Left hindlimb (tissue), 1 donor: ENCODE results near the gene LRRC58.
"Not testable (repeated sequence)": the region's sequence is repeated elsewhere in the genome, so short reads cannot be mapped to it uniquely, and the experiment has no call there.

Source experiments
- DNase-seq: peaks from one replicate; pipeline ENCODE4 v3.0.0-alpha.2; 2018

Gene LRRC58

DNA sequence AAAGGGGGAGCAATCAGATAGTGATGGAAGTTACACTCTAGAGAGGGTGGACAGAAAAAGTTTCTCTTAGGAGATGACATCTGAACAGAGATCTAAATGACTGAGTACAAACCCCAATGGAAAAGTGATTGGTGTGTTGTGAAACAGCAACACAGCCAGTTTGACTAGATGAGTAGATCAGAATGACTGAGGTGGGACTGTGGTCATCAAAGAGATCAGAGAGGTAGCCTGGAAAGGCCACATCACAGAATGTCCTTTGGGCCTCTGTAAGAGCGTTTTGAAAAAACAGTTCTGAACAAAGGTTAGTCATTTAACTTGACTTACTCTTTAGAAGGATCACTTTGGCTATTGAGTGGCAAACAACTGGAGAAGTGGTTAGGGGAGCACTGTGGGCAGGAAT is 10.6 kb downstream of the LRRC58 start:
- DNase-seq, result no peak

DNA sequence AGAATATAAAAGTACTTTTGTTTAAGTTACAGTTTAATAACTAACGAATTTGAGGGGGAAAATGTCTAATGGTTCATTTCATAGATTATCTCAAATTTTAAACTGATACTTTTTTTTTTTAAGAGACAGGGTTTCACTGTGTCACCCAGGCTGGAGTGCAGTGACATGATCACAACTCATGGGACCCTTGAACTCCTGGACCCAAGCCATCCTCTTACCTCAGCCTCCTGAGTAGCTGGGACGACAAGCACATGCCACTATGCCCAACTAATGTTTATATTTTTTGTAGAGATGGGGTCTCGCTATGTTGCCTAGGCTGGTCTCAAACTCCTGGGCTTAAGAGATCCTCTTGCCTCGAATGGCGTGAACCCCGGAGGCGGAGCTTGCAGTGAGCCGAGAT is 16.5 kb downstream of the LRRC58 start:
- no peak for DNase-seq

DNA sequence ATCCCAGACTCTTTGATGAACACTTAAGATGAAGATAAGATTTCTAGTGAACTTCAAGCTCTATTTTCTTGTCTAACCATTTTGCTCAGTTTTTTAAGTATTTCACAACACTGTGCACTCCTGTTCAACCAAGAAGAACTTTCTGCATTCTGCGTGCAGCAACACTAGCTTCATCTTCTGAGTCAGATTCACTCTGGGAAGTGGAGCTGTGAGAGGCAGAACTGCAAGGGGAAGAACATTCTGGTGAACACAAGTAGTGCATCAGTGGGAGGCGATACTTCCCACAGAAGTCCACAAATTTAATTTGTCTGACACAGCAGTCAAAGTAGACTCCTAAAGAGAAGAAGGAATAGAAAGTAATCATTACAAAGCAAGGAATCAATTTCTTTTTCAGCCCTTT is 18.1 kb downstream of the LRRC58 start:
- DNase-seq, result no peak

DNA sequence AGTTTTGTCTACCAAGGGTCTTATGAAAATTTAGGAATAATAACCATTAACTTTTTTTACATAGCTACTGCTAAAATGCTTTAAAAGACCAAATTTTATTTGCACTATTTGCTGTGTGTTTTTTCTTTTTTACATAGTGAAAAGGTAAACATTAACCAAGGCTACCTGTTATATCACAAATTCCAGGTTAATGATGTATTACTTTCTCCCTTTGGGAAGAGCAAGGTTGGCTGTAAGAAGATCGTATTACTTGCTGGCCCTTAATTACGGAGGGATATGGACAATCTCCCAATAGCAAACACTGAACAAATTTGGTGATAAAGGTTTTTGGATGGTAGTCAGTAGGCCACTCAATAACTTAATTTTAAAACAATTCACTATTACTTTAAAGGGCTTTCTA is 22.4 kb downstream of the LRRC58 start:
- no peak for DNase-seq

DNA sequence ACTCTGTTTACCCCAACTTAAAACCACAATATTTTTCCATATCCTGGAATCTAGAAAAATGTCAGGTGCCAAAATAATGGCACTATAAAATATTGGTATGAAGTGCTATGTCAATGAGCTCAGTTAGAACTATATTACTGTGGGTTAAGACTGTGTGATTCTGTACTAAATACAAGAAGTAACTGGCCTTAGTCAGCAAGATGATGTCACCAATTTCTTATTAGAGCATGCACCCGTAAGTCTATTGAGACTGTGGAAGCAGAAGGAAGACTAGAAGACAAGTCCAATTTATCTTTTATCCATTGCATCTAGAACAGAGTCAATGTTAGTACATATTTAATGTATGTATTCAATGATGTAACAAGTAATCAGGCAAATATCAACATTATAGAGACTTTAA is 25.0 kb downstream of the LRRC58 start:
- DNase-seq, result no peak

DNA sequence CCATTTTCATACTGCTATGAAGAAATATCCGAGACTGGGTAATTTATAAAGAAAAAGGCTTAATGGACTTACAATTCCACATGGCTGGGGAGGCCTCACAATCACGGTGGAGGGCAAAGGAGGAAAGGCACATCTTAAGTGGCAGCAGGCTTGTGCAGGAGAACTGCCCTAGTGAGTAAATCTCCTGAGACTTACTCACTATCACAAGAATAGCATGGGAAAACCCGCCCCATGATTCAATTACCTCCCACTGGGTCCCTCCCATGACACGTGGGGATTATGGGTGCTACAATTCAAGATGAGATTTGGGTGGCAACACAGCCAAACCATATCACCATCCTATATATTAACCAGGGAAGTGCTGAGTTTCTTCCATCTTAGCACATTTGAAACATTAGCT is 25.4 kb downstream of the LRRC58 start:
- DNase-seq, result not testable (repeated sequence)

DNA sequence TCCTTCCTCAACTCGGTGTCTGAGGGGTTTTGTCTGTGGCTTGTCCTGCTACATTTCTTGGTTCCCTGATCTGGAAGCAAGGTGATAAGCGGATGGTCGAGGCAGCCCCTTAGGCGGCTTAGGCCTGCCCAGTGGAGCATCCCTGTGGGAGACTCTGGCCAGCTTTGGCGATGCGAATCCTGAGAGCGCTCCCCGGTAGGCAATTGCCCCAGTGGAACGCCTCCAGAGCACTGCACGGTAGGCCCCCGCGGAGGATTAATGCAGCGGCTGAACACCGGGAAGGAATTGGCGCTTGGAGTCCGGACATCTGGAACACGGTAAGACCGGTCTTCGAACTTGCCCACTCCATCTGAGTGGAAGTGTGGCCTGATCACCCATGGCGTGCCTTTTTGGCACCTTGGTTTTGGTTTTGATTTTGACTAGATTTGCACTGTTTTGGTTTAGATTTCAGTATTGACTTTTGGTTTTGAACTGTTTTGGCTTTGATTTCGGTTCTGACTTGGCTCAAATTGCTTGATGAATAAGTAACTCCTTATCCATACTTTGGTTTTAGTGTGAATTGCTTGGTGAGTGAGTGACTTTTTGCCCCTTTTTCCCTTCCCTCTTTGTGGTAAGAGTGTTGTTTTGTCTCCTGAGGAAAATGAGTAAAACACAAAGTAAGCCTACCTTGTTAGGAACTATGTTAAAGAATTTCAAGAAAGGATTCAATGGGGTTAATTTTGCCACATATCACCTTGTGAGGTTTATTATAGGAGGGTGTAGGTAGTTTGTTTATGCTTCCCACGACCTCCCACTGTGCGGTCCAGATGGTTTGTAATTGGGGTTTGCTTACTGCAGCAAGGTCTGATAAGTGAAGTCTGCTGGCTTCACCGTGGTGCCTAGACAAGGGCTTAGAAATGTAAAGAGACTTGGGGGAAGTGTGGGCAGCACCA is 37.0 kb downstream of the LRRC58 start:
- DNase-seq, result no peak

DNA sequence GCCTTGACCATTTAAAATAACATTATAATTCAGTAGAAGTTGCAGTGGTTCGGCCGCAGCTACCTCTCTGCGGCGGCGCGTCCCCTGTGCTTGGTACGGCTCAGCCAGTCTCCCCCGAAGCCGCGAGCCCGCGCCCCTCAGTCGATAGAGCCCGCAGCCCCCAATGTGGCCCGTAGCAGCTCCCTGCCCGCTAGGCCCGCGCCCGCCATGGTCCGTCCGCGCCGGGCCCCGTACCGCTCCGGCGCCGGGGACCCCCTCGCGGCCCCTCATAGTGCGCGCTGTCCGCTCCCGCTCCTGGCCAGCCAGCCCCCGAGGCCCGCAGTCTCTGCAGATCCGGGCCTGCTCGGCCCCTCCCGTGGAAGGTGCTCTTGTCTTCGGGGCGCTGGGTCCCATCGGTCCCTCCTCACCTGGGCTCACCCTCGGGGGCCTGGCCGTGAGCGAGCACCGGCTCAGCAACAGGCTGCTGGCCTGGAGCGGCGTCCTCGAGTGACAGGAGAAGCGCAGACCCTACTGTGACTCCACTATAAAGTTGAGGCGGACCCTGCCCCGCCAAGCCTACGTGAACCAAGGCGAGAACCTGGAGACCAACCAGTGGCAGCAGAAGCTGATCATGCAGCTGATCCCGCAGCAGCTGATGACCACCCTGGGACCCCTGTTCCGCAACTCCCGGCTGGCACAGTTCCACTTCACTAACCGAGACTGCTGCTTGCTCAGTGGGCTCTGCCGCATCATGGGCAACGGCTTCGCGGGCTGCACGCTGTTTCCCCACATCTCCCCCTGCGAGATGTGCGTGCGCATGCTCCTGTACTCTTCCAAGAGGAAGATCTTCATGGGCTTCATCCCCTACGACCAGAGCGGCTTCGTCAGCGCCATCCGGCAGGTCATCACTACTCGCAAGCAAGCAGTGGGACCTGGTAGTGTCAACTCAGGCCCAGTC is 42.4 kb downstream of the LRRC58 start:
- no peak for DNase-seq

DNA sequence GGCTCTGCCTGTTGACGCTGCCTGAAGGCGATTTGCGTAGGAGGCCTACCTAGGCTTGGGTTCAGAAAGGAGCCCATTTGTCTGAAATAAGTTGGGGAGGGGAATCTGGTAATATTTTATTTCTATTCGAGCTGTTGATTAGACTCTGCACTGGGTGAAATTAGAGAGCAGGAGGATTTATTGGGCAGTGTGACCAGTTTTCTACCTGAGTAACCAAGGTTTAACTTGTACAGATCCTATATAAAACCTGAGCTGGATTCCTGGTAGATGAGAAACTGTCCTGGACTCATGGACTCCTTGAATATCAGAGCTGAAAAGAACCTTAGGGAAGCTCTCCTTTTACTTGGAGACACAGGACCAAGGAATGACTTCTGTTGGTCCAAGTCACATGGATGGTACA is 44.5 kb downstream of the LRRC58 start:
- no peak for DNase-seq

DNA sequence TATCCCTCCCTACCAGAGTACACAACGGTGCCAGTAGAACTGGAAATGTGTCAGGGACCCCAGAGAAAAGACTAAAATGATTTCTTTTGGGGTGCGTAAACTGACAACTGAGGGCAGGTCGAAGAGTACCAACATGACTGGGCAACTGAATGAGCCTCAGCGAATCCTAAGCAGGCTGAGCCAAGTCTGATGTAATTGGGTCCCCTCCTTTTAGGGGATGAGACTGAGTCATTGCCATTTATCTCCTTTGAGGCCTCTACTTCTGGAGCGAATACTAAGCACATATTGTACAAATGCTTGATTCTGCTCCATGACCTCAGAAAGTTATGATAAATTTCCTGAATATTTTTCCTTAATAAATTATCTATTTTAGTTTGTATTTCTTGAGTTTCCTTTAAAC is 46.8 kb downstream of the LRRC58 start:
- DNase-seq, result no peak

DNA sequence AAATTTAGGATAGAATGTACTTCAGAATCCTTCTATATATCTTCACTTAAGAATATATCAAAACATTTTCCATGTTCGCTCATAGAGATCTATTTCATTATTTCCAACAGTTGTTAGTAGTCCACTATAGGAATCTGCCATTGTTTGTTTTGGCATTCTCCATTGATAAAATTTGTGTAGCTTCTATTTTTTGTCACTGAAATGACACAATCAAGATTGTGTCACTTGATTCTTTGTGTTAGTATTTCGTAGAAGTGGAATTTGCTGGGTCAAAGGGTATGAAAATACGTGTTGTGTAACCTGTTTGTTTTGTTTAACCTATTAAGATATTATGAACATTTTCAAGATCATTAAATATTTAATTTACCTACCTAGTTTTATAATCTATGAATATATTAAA is 48.2 kb downstream of the LRRC58 start:
- DNase-seq, result no peak

DNA sequence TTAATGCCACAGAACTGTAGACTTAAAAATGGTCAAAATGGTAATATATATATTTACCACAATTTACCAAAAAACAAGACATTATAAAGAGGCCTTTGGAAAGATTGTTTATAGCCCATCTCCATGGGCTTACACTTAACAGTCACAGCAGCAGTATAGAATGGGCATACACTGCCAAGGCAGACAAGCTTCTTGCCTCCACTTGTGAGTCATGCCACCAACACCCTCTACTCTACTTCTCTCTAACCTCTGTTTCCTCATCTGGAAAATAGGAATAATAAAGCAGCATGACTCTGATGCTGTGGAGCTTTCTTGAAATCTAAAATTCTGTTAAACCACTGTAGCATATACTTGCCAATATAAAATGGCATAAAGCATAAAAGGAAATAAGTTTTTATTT is 49.8 kb downstream of the LRRC58 start:
- no peak for DNase-seq

DNA sequence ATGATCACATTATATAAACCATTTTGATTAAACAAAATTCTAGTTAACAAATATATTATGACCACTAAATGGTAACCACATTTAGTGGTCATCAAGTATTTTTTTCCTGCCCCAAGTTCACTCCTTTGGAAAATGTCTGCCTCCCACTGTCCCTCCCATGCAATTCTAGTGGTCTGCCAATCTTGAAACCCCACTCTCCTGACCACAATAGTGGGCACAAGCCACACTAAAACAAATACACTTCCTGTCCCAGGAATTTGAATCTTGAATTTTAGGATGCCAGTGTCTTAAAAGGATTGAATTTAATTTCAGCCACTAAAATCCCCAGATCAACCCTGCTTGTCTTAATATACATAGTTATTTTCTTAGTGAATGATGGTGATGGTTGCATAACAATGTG is 50.2 kb downstream of the LRRC58 start:
- no peak for DNase-seq

DNA sequence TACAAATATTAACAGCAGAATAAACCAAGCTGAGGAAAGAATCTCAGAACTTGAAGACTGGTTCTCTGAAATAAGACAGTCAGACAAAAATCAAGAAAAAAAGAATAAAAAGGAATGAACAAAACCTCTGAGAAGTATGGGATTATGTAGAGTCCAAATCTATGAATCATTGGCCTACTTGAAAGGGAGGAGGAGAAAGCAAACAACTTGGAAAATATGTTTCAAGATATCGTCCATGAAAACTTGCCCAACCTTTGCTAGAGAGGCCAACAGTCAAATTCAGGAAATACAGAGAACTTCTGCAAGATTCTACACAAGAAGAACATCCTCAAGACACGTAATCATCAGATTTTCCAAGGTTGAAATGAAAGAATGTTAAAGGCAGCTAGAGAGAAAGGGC is 57.6 kb downstream of the LRRC58 start:
- not testable (repeated sequence) for DNase-seq

DNA sequence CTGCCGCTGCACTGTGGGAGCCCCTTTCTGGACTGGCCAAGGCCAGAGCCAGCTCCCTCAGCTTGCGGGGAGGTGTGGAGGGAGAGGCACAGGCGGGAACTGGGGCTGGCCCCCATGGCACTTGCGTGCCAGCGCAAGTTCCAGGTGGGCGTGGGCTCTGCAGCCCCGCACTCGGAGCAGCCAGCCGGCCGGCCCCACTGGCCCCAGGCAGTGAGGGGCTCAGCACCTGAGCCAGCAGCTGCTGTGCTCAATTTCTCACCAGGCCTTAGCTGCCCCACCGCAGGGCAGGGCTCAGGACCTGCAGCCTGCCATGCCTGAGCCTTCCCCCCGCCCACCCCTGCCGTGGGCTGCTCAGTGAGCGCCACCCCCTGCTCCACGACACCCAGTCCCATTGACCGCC is 59.5 kb downstream of the LRRC58 start:
- DNase-seq, result no peak

DNA sequence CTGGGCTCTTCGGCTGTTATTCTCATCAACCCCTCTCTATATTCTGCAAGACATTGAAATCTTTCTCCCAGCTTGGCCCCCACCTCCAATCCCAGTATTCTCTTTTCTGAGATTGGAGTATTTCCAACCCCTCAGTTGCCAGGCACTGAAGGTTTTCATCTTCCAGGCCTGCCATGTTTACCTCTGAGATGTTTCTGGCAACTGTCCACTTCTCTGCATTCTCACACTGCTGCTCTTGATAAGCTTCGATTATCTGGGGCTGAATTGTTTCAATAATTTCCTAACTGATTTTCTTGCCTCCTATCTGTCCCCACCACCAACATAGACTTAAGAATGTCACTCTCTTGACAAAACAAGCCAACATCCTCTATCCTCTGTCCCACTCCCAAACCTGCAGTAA is 62.7 kb downstream of the LRRC58 start:
- DNase-seq, result no peak

DNA sequence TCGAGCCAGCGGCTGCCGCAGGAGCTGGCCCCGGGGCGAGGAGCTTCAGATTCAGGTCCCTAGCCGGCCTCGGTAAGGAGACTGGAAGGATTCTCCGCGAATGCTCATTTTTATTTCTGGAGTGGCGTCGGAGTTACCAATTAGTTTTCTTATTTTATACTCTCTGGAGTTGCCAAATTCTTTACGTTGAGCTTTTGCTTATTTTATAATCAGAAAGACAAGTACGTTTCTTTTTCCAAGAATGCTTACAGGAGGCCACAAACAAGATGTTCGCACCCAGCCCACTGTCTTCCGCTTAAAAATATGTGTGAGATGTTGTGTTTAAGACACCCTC is 63.7 kb downstream of the LRRC58 start:
- DNase-seq, result no peak

DNA sequence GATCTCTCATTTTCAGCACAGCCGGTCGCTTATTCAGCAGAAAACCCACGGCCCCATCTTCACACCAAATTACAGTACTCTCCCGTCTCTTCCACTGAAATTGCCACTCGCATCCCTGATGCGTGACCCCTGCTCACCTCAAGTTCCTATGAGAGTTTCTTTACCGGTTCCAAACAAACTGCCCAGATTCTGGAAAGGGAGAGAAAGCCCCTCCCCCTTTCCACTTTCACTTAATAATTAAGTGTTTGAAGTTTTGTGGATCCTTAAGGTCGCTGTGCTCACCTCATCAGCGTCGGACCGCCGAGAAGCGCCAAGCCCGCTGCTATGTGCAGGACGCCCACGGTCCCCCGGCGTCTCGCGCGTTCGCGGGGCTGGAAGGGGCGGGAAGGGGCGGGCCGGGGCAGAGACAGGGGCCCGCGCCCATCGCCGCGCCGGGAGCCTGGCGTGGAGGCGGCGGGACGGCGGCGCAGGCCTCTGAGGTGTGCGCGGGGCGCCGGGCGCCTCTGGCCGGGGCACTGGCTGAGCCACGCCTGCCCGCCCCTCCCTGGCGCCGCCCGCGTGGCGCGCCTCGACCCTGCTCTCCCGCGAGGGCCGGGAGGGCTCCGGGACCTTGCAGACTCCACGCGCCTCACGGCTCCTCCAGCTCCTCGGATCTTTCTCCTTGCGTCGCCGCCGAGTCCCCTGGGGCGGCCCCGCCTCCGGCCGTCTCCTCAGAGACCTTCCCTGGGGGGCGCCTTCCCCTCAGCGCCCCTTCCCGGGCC is 64.2 kb downstream of the LRRC58 start, which contains the start of gene GPR156:
GPR156 (minus strand) TSS at position 476 of the 761 bp plus-strand sequence. CDS start 41,124 bp downstream, outside the sequence.
- no peak for DNase-seq

DNA sequence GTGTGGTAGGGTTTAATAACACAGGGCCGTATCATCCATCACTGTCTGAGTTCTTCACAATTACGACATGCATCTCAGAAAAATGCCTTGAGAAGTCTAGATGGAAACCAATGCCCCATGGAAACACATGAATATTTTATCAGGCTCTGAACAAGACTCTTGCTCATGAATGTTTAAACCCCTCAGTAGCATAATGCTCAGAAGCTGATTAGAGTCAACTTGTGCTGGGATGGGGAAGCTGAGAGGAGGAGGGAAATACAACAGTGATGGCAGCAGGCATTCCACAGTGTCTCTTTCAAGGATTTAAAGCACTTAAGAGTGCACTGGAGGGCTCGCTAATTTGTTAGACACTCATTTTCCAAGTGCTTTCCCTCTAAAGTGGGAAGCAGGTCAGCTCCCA is 67.9 kb downstream of the LRRC58 start:
- DNase-seq, result no peak

DNA sequence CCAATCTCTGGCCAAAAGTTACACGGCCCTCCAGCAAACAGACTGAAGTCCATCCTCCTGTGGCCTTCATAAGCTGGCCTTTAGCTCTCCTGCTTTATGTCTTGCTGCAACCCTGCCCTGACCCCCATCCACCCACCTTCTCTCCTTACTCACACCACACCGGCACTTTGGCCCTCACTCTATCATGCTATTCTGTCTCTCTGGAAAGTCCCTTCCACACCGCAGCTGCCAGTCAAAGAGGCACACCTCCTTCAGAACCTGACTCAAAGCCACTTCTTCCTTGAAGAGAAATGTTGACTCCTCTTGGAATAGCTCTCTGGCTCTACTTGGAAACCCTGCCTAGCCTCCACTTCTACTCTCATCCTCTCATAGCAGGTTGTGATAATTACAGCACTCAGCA is 68.6 kb downstream of the LRRC58 start:
- no peak for DNase-seq

DNA sequence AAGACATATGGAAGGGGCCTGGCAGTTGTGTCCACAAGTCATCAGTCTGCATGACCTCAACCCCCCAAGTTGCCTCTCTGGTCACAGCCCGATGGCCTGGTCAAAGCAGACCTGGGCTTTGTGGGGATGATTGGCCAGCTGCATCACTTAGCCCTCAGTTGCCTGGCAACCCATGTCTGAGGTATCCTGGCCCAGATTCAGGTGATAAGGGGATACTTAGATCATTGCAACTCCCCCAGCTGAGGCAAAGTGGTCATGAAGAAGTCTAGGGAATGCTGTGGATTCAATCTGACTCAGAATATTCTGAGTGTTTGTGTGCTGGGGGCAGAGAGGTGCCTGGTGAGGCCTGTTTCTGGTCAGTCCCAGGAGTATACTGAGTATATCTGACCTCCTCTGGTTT is 69.1 kb downstream of the LRRC58 start:
- DNase-seq, result no peak

DNA sequence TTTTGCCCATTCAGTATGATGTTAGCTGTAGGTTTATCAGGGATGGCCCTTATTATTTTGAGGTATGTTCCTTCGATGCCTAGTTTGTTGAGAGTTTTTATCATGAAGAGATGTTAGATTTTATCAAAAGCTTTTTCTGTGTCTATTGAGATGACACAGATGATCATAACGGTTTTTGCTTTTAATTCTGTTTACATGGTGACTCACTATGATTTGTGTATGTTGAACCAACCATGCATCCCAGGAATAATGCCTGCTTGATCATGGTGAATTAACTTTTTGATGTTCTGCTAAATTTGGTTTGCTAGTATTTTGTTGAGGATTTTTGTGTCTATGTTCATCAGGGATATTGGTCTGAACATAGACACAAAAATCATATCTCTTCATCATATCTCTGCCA is 72.4 kb downstream of the LRRC58 start:
- no peak for DNase-seq

DNA sequence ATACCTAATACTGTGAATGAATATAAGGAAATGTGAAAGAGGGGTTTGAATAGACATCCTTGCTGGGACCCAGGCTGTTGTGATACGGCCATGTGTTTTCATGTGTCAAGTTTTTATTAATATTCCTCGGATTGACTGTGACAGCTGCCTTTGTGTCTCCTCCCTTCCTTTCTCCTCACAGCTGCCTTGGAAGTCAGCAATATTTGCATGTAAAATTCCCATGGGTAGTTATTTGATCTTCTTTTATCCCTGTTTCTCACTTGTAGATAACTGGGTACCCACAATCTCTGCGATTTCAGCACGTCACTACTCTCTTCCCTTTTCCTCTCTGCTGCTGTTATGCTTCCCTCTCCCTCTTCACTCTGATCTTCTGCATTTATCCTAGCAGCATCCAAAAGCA is 73.5 kb downstream of the LRRC58 start:
- DNase-seq, result peak; percentile 38
